Pancreas (tissue), 10 donors: Measurements from ENCODE around the gene CTIF. TPM values are rescaled to one million over a fixed set of nuclear protein-coding genes. Genes with fewer than 3 reads are reported as not detected.

Source experiments
- ATAC-seq, 4 donors: fragments of 200-7000 bp; cut with Tn5 transposase; one replicate each; pipeline versions ENCODE4 v1.8.0 to v1.9.1; 2020; ENCODE audit warnings: mild to moderate bottlenecking in 4 of 4, moderate library complexity in 4 of 4
- DNase-seq, 6 donors: peaks; one replicate each; pipeline ENCODE4 v3.0.0-alpha.2; 2020
- FAIRE-seq: peaks from 2 replicates; lab custom pipeline; 2012; peaks lifted over from hg19 to GRCh38; lab: Jason Lieb, UNC
- H3K27ac ChIP-seq, 4 donors: fragments of 200-600 bp; sonication (generic); 1 replicate in 3 of 4; 2 replicates in 1 of 4; pipeline versions ENCODE4 v1.5.0 to v1.8.0; 2020
- H3K27me3 ChIP-seq, 4 donors: fragments of 200-600 bp; one replicate each; pipeline ENCODE4 v1.8.0; 2021
- H3K36me3 ChIP-seq, 3 donors: fragments of 200-600 bp; sonication (generic) in 1 of 3; one replicate each; pipeline versions ENCODE4 v1.5.0 to v1.8.0; 2020 to 2021
- H3K4me1 ChIP-seq, 3 donors: fragments of 200-600 bp; one replicate each; pipeline ENCODE4 v1.8.0; 2021
- H3K4me3 ChIP-seq, 4 donors: fragments of 200-600 bp; sonication (generic) in 2 of 4; one replicate each; pipeline versions ENCODE4 v1.5.0 to v1.8.0; 2020 to 2021
- H3K9me3 ChIP-seq, 4 donors: fragments of 200-600 bp; one replicate each; pipeline ENCODE4 v1.8.0; 2021
- CTCF ChIP-seq, 4 donors: fragments of 200-600 bp; sonication (generic) in 3 of 4; IDR thresholded peaks; one replicate each; pipeline versions ENCODE4 v1.5.0 to v1.8.0; 2021; ENCODE audit warnings: antibody characterized with exemption in 4 of 4
- WGBS, 2 donors: extraction: QIAGEN DNeasy Blood & Tissue Kit; methylation state at CpG; one replicate each; pipeline ENCODE4 v1.1.7; 2013; 5-methylcytosine and 5-hydroxymethylcytosine counted together
- intact Hi-C, 3 donors: fragments of 100-400 bp; cut with DNase I; formaldehyde crosslinking; loops; one replicate each; pipeline versions ENCODE4 v1.11.1 to v1.14.2; 2022
- polyA plus RNA-seq, 2 donors: library from polyadenylated mRNA; stranded (reverse); fragments of 200-250 nt; gene quantifications; one replicate each; pipeline ENCODE4 v1.2.3, GENCODE V29; 2013
- total RNA-seq, 6 donors: library from RNA; stranded (reverse); fragmentation: NEBNext Ultra II Directional in 4 of 6; extraction: Animal tissue kit (Norgen Biotek cat#: 25700) in 4 of 6; gene quantifications; one replicate each; pipeline versions ENCODE4 v1.2.1 to v1.2.4, GENCODE V29; 2021 to 2023
- donor health status: healthy with polysubstance abuse.
- donor health status: DM: no; HTN: no; CAD: no; lungs with moderate emphysema.
- donor health status: DM: no; HTN: no; CAD: no.
- donor health status: control.
- donor health status: control.
- donor health status: Bipolar disorder and iron deficiency.
- donor health status: DM: yes; HTN: yes; CAD: no.
- donor health status: DM: no; HTN: no; CAD: no.
- donor health status: DM: no; HTN: no; CAD: no.
- donor health status: DM: yes; HTN: yes; CAD: no.

The CTIF gene
- total and polyA plus RNA-seq, 8 donors = 15.1 to 27.4 (median 16.7) TPM

- no peak for TF ChIP-seq CTCF (IDR thresholded peaks at IDR 0.05)
- Histone ChIP-seq H3K9me3 (no peaks in the 10 kb centered on the region), H3K4me3 (no peak overlapping the region), H3K27ac (no peak overlapping the region), H3K36me3 (no peaks in the 10 kb centered on the region), H3K4me1 (peaks cover 5 to 9% (median 6%) of the 10 kb centered on the region in 3 donors), H3K27me3 (no peaks in the 10 kb centered on the region)
- 83 to 87% methylated on average over 15 of the region's 15 CpGs for WGBS, 2 donors
- intact Hi-C loops = no loop called here
- ATAC-seq = peak in 2 of 4 donors; percentile 25 to 32
- peak in 1 of 6 donors; percentile 60 for DNase-seq
- FAIRE-seq = no peak
Observed at GRCh38 chr18:48613589-48614404, 75.0 kb downstream of the CTIF start.

GRCh38 chr18:48615566-48616401 lies 77.0 kb downstream of the CTIF start:
- Histone ChIP-seq H3K27ac (no peak overlapping the region), H3K36me3 (no peaks in the 10 kb centered on the region), H3K4me1 (peaks cover 5 to 9% (median 6%) of the 10 kb centered on the region in 3 donors), H3K27me3 (no peaks in the 10 kb centered on the region), H3K9me3 (no peaks in the 10 kb centered on the region), H3K4me3 (no peak overlapping the region)
- no peak for TF ChIP-seq CTCF (IDR thresholded peaks at IDR 0.05)
- ATAC-seq (peak; percentile 92 to 96 (median 96)), FAIRE-seq (no peak), DNase-seq (peak in 5 of 6 donors; percentile 68 to 85 (median 81))
- intact Hi-C loops = no loop called here
- WGBS, 2 donors = 47 to 52% methylated on average over 31 of the region's 31 CpGs

GRCh38 chr18:48616484-48617255 lies 77.8 kb downstream of the CTIF start:
- TF ChIP-seq CTCF (IDR thresholded peaks at IDR 0.05) = no peak
- H3K27me3 ChIP-seq = no peaks in the 10 kb centered on the region
- no peak for DNase-seq
- no peak for ATAC-seq
- H3K9me3 ChIP-seq = no peaks in the 10 kb centered on the region
- no peak overlapping the region for H3K27ac ChIP-seq
- intact Hi-C loops = no loop called here
- H3K4me1 ChIP-seq = peaks cover 5 to 9% (median 6%) of the 10 kb centered on the region in 3 donors
- H3K36me3 ChIP-seq = no peaks in the 10 kb centered on the region
- FAIRE-seq = no peak
- no peak overlapping the region for H3K4me3 ChIP-seq
- WGBS, 2 donors = 85 to 88% methylated on average over 8 of the region's 8 CpGs

- Histone ChIP-seq H3K4me1 (peaks cover 5 to 9% (median 6%) of the 10 kb centered on the region in 3 donors), H3K4me3 (no peak overlapping the region), H3K27ac (no peak overlapping the region), H3K9me3 (no peaks in the 10 kb centered on the region), H3K36me3 (no peaks in the 10 kb centered on the region), H3K27me3 (no peaks in the 10 kb centered on the region)
- no peak for TF ChIP-seq CTCF (IDR thresholded peaks at IDR 0.05)
- intact Hi-C loops = no loop called here
- no peak for DNase-seq
- FAIRE-seq = no peak
- ATAC-seq = no peak
- WGBS, 2 donors = 93% methylated on average over 9 of the region's 9 CpGs
Observed at GRCh38 chr18:48617844-48618497, 79.1 kb downstream of the CTIF start.
